ENCODE results near the gene HPGDS.

The HPGDS gene

GRCh38 chr4:94274912-94275311, 67.7 kb downstream of the HPGDS start:
- DNase-seq (ENCODE audit: low read depth, low spot score) = no peak
- no peak overlapping the region for H3K4me3 ChIP-seq (ENCODE audit: low read length)

DNA sequence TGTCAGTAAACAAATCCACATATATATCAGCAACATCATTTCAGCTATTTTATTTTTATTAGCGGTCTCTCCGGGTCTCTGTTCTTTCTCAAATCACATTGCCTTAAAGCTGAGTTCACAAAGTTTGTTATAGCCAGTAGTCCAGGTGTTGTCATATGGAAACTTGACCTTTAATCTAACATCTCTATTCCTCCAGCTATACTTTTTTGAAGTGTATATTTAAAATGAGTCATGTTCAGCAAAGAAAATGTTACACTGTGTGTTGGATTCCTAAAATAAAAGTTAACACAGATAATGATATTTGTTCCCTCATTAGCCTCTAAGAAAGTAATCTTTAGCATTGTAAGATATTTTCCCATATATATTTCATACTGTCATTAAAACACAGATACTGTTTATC, 71.4 kb downstream of the HPGDS start:
- no peak overlapping the region for H3K4me3 ChIP-seq (ENCODE audit: low read length)
- DNase-seq (ENCODE audit: low read depth, low spot score) = no peak

GRCh38 chr4:94267037-94267436, 75.6 kb downstream of the HPGDS start:
- DNase-seq (ENCODE audit: low read depth, low spot score) = no peak
- H3K4me3 ChIP-seq (ENCODE audit: low read length) = no peak overlapping the region

- DNase-seq (ENCODE audit: low read depth, low spot score) = no peak
- H3K4me3 ChIP-seq (ENCODE audit: low read length) = no peak overlapping the region
Measured at GRCh38 chr4:94262163-94263016, 80.2 kb downstream of the HPGDS start.

GRCh38 chr4:94256828-94257227, 85.8 kb downstream of the HPGDS start:
- peak; percentile 6 for DNase-seq (ENCODE audit: low read depth, low spot score)
- H3K4me3 ChIP-seq (ENCODE audit: low read length) = no peak overlapping the region

DNA sequence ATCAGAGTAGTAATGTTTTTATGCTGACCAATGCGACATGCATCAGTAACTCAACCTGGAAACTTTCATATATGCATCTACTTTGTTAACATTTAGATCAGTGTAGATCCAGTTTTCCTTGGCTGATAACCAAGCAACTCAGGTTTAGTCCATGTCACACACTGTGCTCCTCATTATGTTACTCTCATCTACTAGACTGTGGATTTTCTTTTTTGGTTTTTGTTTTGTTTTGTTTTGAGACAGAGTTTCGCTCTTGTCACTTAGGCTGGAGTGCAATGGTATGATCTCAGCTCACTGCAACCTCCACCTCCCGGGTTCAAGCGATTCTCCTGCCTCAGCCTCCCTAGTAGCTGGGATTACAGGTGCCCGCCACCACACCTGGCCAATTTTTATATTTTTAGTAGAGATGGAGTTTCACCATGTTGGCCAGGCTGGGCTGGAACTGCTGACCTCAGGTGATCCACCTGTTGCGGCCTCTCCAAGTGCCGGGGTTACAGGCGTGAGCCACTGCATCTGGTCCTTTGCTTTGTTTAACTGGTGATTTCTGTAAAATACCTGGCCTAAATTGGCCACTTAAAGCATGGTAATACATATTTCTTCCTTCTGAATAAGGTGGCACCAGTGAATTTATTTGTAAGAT, 86.4 kb downstream of the HPGDS start:
- no peak for DNase-seq (ENCODE audit: low read depth, low spot score)
- no peak overlapping the region for H3K4me3 ChIP-seq (ENCODE audit: low read length)

- DNase-seq (ENCODE audit: low read depth, low spot score) = peak; percentile 7
- no peak overlapping the region for H3K4me3 ChIP-seq (ENCODE audit: low read length)
Measured at GRCh38 chr4:94253036-94253435, 89.6 kb downstream of the HPGDS start.

DNA sequence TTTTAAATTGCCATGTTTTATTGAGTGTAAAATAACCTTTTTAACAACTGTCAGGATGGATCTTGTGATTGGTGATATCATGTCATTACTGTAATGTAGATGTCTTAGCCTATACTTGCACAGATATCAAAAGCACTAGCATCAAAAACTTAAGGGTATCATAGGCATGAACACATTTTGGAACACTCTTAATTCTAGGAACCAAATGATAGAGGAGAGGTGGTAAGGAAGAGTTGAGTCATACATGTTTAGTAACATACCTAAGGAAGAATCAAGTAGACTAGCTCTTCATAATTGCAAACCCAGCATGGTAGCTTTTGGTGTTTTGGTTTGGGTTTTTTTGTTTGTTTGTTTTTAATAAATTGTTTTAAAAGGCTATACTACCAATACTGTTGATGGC, 91.5 kb downstream of the HPGDS start:
- no peak overlapping the region for H3K4me3 ChIP-seq (ENCODE audit: low read length)
- no peak for DNase-seq (ENCODE audit: low read depth, low spot score)
